Activated CD4-positive, alpha-beta T cell treated with anti-CD3 and anti-CD28 coated beads, Interleukin-2, amount 50 U/mL, for 48 hours (primary cell): ENCODE measurements around the gene EMILIN3.

Experiments used
- DNase-seq, 2 experiments: peaks; one replicate each; pipeline ENCODE4 v3.0.0-alpha.2; 2020

EMILIN3 gene

DNA sequence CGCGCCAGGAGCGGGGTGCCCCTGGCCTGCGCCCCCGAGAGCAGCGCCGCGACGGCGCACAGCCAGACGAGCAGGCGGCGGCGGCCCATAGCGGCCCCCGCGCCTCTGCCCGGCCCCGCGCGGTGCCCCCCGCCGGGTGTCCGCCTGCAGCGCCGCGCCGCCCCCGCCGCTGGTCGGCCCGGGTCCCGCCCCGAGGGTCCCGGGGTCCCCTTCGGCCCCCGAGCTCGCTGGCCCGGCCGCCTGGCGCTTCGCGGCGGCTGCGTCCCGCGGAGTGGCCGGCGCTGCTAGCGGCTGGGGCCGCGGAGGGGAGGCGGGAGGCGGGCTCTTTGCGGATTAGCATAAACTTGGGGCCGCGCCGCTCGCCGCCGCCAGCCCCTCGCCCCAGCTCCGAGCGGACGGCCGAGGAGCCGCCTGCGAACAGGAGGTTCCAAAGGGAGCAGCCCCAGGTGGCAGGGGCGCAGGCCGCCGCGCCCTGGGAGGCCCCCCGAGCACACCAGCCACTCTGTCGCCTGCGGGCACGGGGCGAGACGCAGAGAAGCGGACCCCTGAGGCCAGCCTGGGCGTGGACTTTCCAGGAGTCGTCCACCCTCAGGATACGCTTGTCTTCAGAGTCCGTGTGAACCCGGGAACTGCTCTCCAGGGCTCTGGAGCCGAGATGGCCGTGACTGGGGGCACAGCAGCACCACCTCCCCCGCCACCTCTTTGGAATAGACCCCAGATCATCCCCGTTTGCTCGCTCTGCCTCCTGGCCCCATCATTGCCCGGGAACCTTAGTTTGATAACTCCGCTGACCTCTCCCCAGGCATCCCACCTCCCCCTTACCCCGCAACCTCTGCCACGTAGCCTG lies at the start of gene EMILIN3:
Gene EMILIN3, minus strand, starts transcription at position 273 of the 847 bp plus-strand sequence. Its CDS starts 184 bp downstream, at position 89.
- no peak for DNase-seq

- DNase-seq: no peak
These were observed 48.6 kb upstream of the EMILIN3 start for GRCh38 chr20:41415191-41415590.

DNA sequence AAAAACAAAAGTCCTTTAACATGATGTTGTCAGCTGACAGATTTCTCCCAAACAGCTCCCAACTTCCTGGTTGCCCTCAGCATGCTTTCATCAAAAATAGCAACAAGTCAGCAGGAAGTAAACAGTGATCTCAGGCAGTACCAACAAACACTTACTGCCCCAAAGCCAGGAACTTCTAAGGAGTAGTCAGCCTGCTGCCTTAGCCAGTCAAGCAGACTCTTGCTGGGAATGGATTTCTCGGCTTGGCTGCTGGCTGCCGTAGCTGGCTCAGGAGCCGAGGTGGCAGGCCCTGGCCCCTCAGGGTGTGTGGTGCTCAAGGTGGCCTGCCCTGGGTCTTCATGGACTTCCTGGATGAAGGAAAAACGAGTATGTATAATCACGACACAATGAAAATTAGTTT lies 46.6 kb upstream of the EMILIN3 start:
- no peak for DNase-seq

GRCh38 chr20:41412324-41413120 lies 45.9 kb upstream of the EMILIN3 start:
- DNase-seq: no peak

DNA sequence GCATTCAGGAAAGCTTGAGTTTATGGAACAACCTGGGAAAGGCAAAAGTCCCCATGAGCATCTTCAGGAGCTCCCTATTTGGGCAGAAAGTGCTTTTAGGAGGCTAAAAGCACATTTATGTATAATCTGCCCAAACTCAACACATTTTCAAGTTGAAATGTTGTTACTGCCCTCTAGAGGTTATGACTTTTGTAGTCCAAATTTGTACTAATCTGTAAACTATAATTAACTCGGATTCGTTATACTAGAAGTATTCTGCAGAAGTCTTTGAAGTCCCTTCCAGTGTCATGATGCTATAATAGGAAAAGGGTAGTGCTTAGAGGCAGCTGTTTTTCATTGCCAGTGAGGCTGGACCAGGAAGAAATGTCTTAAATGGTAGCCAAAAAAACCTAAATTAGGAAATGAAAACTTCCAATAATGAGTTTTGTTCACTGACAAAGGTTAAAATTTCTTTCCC lies 44.8 kb upstream of the EMILIN3 start:
- DNase-seq: no peak

DNA sequence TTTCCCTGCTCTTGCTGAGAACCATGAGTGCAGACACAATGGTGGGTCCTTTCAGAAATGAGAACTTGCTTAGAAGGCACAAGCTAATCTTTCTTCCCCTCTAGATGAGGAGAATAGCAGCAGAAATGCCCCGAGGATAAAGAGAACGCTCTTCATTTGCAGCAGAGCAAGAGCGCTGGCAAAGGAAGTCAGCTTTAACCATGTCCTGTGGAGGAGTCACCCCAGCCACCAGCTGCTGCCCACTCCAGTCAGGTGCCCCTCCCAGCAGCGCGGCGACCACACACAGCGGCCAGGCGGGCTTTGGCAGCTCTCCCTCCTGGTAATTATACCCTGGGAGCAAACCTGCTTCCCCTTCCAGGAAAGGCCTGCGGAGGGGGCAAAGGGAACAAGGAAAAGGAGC lies 42.4 kb upstream of the EMILIN3 start:
- DNase-seq: no peak

DNA sequence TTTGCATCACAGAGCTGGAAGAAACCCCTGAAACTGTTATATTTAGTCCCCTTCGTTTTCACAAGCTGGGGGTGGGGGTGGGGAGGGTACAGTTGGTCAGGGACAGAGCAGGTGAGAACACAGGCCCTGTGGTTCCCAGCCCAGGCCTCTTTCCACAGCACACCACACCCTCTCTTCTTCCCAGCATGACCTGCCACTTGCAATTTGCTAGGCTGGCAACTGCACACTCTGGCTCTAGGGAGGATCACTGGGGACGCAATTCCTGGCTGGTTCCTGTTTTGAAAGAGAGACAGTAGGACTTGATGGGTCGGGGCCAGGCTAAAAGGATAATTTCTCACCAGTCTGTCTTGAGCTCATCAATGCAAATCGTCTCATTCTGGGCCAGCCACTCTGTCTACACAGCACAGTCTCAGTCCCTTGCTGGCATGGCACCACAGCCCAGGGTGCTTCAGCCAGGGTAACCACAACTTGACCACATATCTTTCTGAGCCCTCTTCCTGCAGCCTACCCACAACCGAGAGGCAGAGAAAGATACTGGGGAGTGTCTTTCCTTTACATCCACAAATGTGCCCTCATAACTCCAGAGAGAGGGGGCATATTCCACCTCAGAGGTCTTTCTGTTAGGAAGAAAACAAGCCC lies 41.7 kb upstream of the EMILIN3 start:
- DNase-seq: no peak

DNA sequence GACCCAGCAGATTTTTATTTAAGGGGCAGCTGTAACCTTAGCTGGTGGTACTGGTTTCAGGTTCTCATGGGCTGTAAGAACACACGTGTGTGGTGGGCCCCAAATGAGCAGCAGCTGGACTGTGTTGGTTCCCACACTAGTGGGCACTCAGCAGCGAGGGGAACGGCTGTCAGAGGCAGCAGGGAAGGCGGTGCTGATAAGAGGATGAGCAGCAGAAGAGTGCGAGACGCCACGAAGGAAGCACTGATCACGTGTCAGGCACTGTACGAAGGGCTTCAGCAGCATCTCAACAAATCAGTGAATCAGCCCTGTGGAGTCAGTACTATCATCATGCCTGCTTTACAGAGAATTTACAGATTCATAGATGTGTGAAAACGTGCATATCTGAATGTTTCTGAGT lies 41.0 kb upstream of the EMILIN3 start:
- no peak for DNase-seq

DNA sequence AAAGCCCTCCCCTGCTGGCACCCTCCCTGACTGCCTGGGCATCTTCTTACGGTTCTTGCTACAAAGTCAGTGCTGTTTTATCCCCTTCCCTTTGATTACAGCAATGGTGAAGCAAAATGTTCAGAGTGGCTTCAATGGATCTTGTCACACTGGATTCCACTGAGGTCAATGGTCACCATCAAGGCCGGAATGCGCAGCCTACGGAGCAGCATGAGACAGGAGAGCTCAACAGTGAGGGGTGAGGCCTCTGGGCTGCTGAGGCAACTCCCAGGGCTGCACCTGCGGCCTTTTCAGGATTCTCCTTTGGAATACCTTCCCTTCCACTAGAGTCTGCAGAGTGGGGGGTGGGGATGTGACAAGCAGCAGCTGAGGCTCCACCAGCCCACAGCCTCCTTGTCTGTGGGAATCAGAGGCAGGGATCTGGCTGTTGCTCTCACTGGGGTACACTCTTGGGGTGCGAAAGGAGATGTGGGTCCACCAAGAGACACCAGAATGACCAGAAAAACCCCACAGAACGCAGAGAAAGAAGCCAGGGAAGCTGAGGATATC lies 40.4 kb upstream of the EMILIN3 start:
- DNase-seq: no peak

DNA sequence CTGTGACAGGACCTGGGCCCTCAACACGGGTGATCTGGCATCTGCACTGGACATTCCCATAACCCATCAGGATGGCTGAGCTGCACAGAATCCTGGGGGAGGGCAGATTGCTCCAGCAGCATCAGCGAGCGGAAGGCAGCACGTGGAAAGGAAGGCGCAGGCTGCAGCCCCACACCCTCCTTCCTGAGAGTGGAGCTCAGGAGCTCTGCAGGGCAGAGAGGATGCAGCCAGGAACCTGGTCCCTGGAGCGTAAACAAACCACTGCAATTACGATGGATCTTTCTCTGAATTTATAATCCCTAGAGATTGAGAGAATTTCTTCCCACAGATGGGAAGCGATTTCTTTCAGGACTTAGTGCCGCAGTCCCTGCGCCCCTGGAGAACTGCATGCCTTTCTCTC lies 39.7 kb upstream of the EMILIN3 start:
- no peak for DNase-seq

DNA sequence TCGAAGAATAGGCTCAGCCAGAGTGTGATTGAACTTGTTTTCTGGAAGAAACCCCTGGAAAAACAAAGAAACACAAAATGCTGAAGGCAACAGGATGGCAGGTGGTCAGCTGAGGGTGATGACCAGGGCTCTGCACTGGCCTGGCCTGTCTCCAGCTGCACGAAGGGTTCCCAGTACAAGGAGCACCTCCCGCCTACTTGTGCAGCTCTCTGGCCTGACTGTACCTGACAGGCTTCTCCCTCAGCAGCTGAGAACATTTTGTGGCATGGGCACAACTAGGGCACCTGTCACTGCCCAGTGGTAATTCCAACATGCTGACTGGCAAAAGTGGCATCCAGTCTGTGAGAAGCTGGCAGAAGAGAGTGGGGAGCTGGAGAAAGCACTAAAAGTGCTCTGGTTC lies 38.8 kb upstream of the EMILIN3 start:
- DNase-seq: no peak

DNA sequence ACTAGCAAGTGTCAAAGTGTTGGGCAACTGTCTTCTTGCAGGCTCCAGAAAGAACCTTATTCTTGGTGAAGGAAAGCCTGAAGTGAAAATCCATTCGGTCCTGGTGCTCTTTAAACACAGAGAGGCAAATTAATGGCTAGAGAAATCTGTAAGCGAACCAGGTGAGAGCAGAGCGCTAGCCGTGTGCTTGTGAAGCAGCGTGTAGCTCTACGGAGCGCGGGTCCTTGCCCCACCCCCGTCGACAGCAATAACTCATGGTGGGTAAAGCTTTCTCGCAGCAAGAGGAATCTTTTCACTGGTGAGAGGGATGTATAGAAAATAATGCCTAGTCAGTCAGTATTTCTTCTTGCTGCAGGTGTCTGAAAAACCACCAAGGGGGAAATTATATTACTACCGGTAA lies 37.0 kb upstream of the EMILIN3 start:
- DNase-seq: no peak

GRCh38 chr20:41398408-41398807 lies 31.8 kb upstream of the EMILIN3 start:
- no peak for DNase-seq

DNA sequence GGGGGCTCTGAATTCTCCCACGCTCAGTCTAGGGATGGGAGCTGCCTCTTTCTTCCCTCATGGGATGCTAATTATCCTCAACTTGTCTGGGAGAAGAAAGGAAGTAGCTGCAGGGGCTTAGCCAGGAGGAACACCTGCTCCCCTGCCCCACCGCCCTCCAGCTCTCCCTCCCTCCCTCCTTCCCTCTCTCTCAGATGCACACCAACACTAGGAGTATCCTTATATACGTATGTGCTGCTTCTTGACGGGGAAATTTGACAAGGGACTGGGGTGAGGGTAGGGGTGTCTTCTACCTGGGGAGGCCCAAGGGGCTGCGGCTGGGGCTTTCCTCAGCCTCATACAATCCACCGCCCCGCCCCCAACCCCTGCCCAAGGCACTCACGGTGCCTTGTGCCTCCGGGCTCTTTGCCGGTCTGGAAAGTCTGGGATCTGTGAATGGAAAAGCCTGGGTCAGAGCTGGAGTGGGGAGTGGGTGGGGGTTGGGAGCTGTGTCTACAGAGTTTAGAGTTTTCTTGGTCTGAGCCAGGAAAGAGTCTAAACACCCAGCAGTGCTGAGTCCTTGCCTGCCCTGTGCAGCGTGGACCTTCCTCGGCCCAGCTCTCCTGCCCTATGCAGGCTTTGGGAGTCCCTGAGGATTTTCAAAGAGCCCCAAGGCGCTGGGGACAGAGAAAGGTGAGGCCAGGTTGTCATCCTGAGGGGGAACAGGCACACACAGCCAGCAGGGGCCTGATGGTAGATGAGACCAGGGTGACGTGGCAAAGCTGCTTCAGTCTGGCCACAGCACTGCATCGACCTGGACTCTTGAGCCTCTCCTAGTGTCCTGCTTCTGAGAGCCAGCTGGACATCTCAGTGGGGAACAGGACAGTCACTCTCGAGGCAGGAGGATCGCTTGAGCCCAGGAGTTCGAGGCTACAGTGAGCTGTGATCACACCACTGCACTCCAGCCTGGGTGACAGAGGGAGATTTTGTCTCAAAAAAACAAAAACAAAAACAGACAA lies 29.3 kb upstream of the EMILIN3 start:
- DNase-seq: no peak

DNA sequence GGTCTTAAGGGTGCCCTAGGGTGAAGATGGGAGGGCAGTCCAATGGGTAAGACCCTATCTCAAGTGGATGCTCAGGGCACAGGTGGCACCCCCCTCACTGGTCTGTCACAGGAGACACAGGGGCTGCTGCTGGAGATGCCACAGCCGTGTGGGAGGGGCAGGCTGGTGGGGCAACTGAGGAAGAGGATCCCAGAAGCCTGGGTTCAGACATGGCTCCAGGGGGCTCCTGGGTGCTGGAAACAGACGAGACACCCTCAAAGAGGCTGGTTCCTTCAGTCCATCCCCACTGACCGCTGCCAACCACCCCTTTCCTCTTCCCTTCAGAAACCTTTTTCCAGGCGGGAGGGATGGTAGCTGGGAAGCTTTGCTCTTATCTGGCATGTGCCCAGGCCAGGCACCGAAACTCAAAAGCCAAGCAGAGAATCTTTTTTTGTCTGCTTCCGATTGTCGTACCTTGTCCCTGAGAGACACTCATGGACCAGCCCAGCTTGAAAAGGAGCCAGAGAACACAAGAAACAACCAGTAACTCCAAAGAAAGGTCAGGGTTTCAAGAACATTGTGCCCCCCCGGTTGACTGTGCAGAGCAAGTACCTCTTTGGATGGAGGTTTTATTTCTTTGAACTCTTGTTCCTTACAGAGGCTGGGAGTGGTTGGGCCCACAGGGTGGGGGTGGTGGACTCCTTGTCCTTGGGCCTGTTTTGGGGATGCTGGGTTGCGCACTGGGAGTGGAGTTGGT lies 28.5 kb upstream of the EMILIN3 start:
- no peak for DNase-seq

GRCh38 chr20:41394081-41394480 lies 27.5 kb upstream of the EMILIN3 start:
- DNase-seq: no peak

GRCh38 chr20:41393705-41394066 lies 27.1 kb upstream of the EMILIN3 start:
- no peak for DNase-seq

DNA sequence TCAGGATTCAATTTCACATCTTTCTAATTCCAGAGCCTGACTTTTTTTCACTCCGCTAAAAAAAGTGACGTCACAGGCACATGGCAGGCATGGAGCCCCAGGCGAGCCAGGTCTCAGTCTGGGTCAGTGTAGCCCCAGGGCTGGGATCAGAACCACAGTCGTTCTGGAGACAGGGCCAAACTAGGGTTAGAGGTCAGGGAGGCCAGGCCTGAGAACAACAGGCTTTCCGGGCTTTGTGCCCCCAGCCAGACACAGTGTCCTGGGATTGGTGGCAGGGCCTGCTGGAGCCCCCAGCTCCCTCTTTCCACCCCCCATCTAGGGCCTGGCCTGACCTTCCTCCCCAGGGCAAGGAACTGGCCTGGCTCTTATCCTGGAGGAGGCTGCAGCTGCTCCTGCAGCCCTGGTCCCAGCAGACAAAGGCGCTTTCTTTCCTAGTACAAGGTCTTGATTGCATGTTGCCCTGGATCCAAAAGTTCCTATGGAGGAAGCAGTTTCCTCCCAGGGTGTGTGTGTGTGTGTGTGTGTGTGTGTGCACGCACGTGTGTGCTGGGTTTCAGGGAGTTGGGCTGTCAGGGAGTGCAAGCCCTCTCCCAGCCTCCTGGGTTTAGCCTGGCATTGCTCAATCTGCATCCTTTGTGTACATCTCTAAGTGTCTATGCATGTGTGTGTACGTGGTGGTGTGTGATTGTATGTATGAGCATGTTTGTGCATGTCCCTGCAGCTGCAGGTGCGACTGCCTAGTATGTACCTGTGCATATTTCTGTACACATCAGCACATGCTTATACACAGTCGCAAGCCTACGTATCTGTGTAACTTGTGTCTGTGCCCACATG lies 26.5 kb upstream of the EMILIN3 start:
- DNase-seq: no peak

DNA sequence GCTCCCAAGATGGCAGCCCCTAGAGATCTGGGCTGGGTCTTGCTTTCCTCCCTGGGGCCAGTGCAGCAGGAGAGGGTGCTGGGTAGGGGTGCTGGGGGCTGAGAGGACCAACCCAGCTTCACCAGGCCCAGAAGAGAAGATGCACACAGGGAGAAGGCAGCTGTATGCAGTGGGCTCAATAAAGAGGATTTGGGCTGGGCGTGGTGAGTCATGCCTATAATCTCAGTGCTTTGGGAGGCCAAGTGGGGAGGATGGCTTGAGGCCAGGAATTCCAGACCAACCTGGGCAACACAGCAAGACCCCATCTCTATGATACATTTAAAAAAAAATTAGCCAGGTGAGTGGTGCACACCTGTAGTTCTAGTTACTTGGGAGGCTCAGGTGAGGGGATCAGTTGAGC lies 25.7 kb upstream of the EMILIN3 start:
- DNase-seq: no peak

GRCh38 chr20:41391587-41392001 lies 25.0 kb upstream of the EMILIN3 start:
- DNase-seq: no peak
